OCI-LY1 (cell line): ENCODE measurements around the gene NPIPB2.

Experiments used
- EZH2 ChIP-seq: fragments of 200-600 bp; sonication (generic), shearing (Covaris generic); IDR thresholded peaks from 2 replicates; pipeline ENCODE4 v1.8.0; 2017; ENCODE audit warnings: borderline replicate concordance, mixed run types, mild to moderate bottlenecking, antibody characterized with exemption, low read length, moderate library complexity, mixed read lengths
- TF ChIP-seq, protein P1 (sequence below): fragments of 200-600 bp; sonication (generic), shearing (Covaris generic); IDR thresholded peaks from 2 replicates; pipeline ENCODE4 v1.5.1; 2017; ENCODE audit warnings: mild to moderate bottlenecking, antibody characterized with exemption, low read length, moderate library complexity, mixed read lengths

DNA sequence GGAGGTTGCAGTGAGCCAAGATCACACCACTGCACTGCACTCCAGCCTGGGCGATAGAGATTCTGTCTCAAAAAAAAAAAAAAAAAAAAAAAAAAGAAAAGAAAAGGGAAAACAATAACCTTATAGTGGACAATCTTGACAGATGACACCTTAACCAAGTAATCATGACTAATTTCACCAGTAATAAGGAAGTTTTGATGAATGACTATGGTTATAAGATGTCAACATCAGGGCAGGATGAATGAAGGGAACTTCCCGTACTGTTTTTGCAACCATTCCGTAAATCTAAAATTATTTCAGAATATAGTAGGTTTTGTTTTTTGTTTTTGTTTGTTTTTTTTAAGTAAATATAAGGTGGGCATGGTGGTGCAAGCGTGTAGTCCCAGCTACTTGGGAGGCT is 49.1 kb downstream of the NPIPB2 start:
- TF ChIP-seq, protein P1, sequence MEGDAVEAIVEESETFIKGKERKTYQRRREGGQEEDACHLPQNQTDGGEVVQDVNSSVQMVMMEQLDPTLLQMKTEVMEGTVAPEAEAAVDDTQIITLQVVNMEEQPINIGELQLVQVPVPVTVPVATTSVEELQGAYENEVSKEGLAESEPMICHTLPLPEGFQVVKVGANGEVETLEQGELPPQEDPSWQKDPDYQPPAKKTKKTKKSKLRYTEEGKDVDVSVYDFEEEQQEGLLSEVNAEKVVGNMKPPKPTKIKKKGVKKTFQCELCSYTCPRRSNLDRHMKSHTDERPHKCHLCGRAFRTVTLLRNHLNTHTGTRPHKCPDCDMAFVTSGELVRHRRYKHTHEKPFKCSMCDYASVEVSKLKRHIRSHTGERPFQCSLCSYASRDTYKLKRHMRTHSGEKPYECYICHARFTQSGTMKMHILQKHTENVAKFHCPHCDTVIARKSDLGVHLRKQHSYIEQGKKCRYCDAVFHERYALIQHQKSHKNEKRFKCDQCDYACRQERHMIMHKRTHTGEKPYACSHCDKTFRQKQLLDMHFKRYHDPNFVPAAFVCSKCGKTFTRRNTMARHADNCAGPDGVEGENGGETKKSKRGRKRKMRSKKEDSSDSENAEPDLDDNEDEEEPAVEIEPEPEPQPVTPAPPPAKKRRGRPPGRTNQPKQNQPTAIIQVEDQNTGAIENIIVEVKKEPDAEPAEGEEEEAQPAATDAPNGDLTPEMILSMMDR = no peak
- no peak for TF ChIP-seq EZH2
